Kidney capillary endothelial cell (primary cell): ENCODE results near the gene IGSF10.

Experiments used
- DNase-seq: peaks from one replicate; pipeline ENCODE4 v3.0.0-alpha.2; 2018; ENCODE audit warnings: low spot score

The IGSF10 gene

GRCh38 chr3:151419806-151420205 lies 41.1 kb downstream of the IGSF10 start:
- no peak for DNase-seq

- DNase-seq: no peak
These were observed 45.6 kb downstream of the IGSF10 start for GRCh38 chr3:151415289-151415688.

- no peak for DNase-seq
These were observed 47.9 kb downstream of the IGSF10 start for GRCh38 chr3:151412989-151413388.
